NCI-H1436 (cell line): ENCODE data around the gene GABBR2.
A peak's percentile ranks its signal among the peaks of the same experiment; 100 is the strongest.

Experiments
- DNase-seq: peaks from one replicate; lab custom pipeline; 2025; lab: John Stamatoyannopoulos, UW

GABBR2 gene

GRCh38 chr9:98708933-98709911 lies at the start of gene GABBR2:
GABBR2 (minus strand) TSS chr9:98708935; CDS start chr9:98708737, 198 bp downstream.
- DNase-seq, result peak; percentile 21

- DNase-seq, result no peak
These were observed 46.4 kb upstream of the GABBR2 start for GRCh38 chr9:98755006-98755618.

- DNase-seq, result no peak
These were observed 42.5 kb upstream of the GABBR2 start for GRCh38 chr9:98751210-98751609.

GRCh38 chr9:98750364-98751060 lies 41.8 kb upstream of the GABBR2 start:
- no peak for DNase-seq

GRCh38 chr9:98747476-98747875 lies 38.7 kb upstream of the GABBR2 start:
- DNase-seq, result no peak

GRCh38 chr9:98745470-98745869 lies 36.7 kb upstream of the GABBR2 start:
- DNase-seq, result no peak

GRCh38 chr9:98743818-98744611 lies 35.3 kb upstream of the GABBR2 start:
- no peak for DNase-seq

GRCh38 chr9:98743329-98743728 lies 34.6 kb upstream of the GABBR2 start:
- DNase-seq, result no peak

GRCh38 chr9:98742325-98743280 lies 33.9 kb upstream of the GABBR2 start:
- DNase-seq, result no peak

- DNase-seq, result no peak
These were observed 31.6 kb upstream of the GABBR2 start for GRCh38 chr9:98740226-98740881.

GRCh38 chr9:98738741-98739140 lies 30.0 kb upstream of the GABBR2 start:
- no peak for DNase-seq

GRCh38 chr9:98736226-98736625 lies 27.5 kb upstream of the GABBR2 start:
- no peak for DNase-seq

GRCh38 chr9:98732801-98733200 lies 24.1 kb upstream of the GABBR2 start:
- no peak for DNase-seq

- no peak for DNase-seq
These were observed 23.4 kb upstream of the GABBR2 start for GRCh38 chr9:98732091-98732490.

- DNase-seq, result no peak
These were observed 22.1 kb upstream of the GABBR2 start for GRCh38 chr9:98730871-98731270.

- DNase-seq, result no peak
These were observed 19.8 kb upstream of the GABBR2 start for GRCh38 chr9:98728500-98728899.

GRCh38 chr9:98727428-98727827 lies 18.7 kb upstream of the GABBR2 start:
- peak; percentile 23 for DNase-seq

- DNase-seq, result no peak
These were observed 18.0 kb upstream of the GABBR2 start for GRCh38 chr9:98726735-98727134.

GRCh38 chr9:98724810-98725530 lies 16.2 kb upstream of the GABBR2 start:
- DNase-seq, result no peak
